ENCODE measurements around the gene CHRM4. TPM values are rescaled to one million over a fixed set of nuclear protein-coding genes. Genes with fewer than 3 reads are reported as not detected.

CHRM4 gene
- total RNA-seq, 1 experiment from 2014 or later: 1.1 TPM

GRCh38 chr11:46397526-46397925, 6.0 kb upstream of the CHRM4 start:
- ATAC-seq (no peak), DNase-seq (ENCODE audit: low read depth, low spot score) (no peak)

More at GRCh38 chr11:46397526-46397925, 6.0 kb upstream of the CHRM4 start:
- H2AFZ ChIP-seq (ENCODE audit: low read depth, low read length, poor library complexity, severe bottlenecking): no peak overlapping the region
- H3K9me3 ChIP-seq (ENCODE audit: control insufficient read depth in 1 of 2, insufficient read depth in 1 of 2, low read depth in 1 of 2, low read length in 2 of 2): no peaks in the 10 kb centered on the region
- ChIA-PET POLR2A (interaction anchor here (0.6 kb wide), 1 partner anchor 184 kb away, joined by 5 read pairs; no protein-coding TSS in a partner anchor), RAD21 (ENCODE audit: low non-redundant PET in 1 of 2, low total read pairs in 2 of 2, uncharacterized antibody in 2 of 2, unreplicated experiment in 2 of 2) (no interaction called here), CTCF (no interaction called here)
- intact Hi-C loops (cut with micrococcal nuclease): no loop called here
- H3K4me2 ChIP-seq (ENCODE audit: low read length): no peak overlapping the region
- no peak for TF ChIP-seq FOSL1 (IDR thresholded peaks at IDR 0.05; ENCODE audit: low read depth)
- no peak for TF ChIP-seq EGR1 (IDR thresholded peaks at IDR 0.05; ENCODE audit: low read depth)
- no peak for TF ChIP-seq SIN3A (IDR thresholded peaks at IDR 0.05; ENCODE audit: low read depth)
- TF ChIP-seq RAD21 (IDR thresholded peaks at IDR 0.05; ENCODE audit: low read depth): no peak
- no peak for TF ChIP-seq REST (IDR thresholded peaks at IDR 0.05; ENCODE audit: low read depth)
- TF ChIP-seq CTCF (IDR thresholded peaks at IDR 0.05 in 2 of 3, conservative IDR thresholded peaks at IDR 0.05 in 1 of 3; ENCODE audit: borderline replicate concordance in 1 of 3, insufficient read depth in 1 of 3, low read depth in 2 of 3, low read length in 2 of 3): no peak
- TF ChIP-seq TCF7L2 (IDR thresholded peaks at IDR 0.05; ENCODE audit: borderline replicate concordance, extremely low read depth, insufficient read depth, insufficient read length): no peak
- no peak for TF ChIP-seq SRF (IDR thresholded peaks at IDR 0.05; ENCODE audit: low read depth)
- TF ChIP-seq MAX (IDR thresholded peaks at IDR 0.05): no peak
- no peak for TF ChIP-seq CEBPB (IDR thresholded peaks at IDR 0.05; ENCODE audit: low read depth)
- no peak for TF ChIP-seq EZH2phosphoT487 (IDR thresholded peaks at IDR 0.05; ENCODE audit: borderline replicate concordance)
- TF ChIP-seq EZH2 (IDR thresholded peaks at IDR 0.05): no peak
- no peak for TF ChIP-seq ZNF274 (IDR thresholded peaks at IDR 0.05; ENCODE audit: low read depth, low read length)
- TF ChIP-seq ZFX (IDR thresholded peaks at IDR 0.05): no peak
- TF ChIP-seq POLR2AphosphoS5 (IDR thresholded peaks at IDR 0.05; ENCODE audit: low read depth, low read length): no peak
- H3K4me1 ChIP-seq (ENCODE audit: control insufficient read depth in 1 of 2, insufficient read depth in 2 of 2, low read length in 2 of 2): peaks cover 0 to 4% of the 10 kb centered on the region in 2 experiments; a peak in 1 of 4 replicates
- H4K20me1 ChIP-seq (ENCODE audit: insufficient read depth): no peaks in the 10 kb centered on the region
- no peak overlapping the region for H3K27ac ChIP-seq (ENCODE audit: low read depth, low read length)
- no peaks in the 10 kb centered on the region for H3K27me3 ChIP-seq (ENCODE audit: insufficient read depth, low read length)
- H3K9ac ChIP-seq (ENCODE audit: low read length): no peak overlapping the region
- no peaks in the 10 kb centered on the region for H3K79me2 ChIP-seq (ENCODE audit: insufficient read depth, low read length)
- H3K9me2 ChIP-seq (ENCODE audit: insufficient read depth): no peaks in the 10 kb centered on the region
- 0 out of 4 replicates have a peak, but pooled peaks cover 0 to 5% of the 10 kb centered on the region in 2 experiments for H3K36me3 ChIP-seq (ENCODE audit: control insufficient read depth in 1 of 2, insufficient read depth in 2 of 2, low read length in 2 of 2)
- no TSS peak for BruUV-seq (replicated peaks)
- H3K4me3 ChIP-seq (replicated peaks in 1 of 2; ENCODE audit: low read depth in 1 of 2, low read length in 2 of 2): no peak overlapping the region

Measured in HCT116 (cell line).